SK-N-SH (cell line): Measurements from ENCODE around the gene RPL5.

Experiments
- CHD2 ChIP-seq: fragments of 150-350 bp; IDR thresholded peaks from 2 replicates; pipeline ENCODE4 v1.6.1; 2018; ENCODE audit warnings: low read length; ENCODE audit not compliant: partially characterized antibody
- EZH2phosphoT487 ChIP-seq: fragments of 200-600 bp; sonication (generic); IDR thresholded peaks from 2 replicates; pipeline ENCODE4 v1.6.1; 2017; ENCODE audit warnings: low read depth, mixed run types, mild to moderate bottlenecking, antibody characterized with exemption, moderate library complexity, borderline replicate concordance
- FOXM1 ChIP-seq: IDR thresholded peaks from 2 replicates; pipeline ENCODE4 v1.4.0; 2012; ENCODE audit warnings: low read depth, mild to moderate bottlenecking
- GATA2 ChIP-seq: sonication (generic); formaldehyde crosslinking; IDR thresholded peaks from 2 replicates; pipeline ENCODE4 v1.5.0; 2020; ENCODE audit warnings: mild to moderate bottlenecking, missing genetic modification reagents
- MXI1 ChIP-seq: IDR thresholded peaks from 2 replicates; pipeline ENCODE4 v1.6.1; 2012; ENCODE audit warnings: mild to moderate bottlenecking, low read depth, low read length, improper control_type of control experiment
- POLR2AphosphoS5 ChIP-seq: IDR thresholded peaks from 2 replicates; pipeline ENCODE4 v1.6.1; 2012; ENCODE audit warnings: low read depth, low read length
- SMC3 ChIP-seq: IDR thresholded peaks from 2 replicates; pipeline ENCODE4 v1.6.1; 2012; ENCODE audit warnings: low read depth, low read length, improper control_type of control experiment
- TCF12 ChIP-seq: IDR thresholded peaks from 2 replicates; pipeline ENCODE4 v1.4.0; 2012
- TEAD4 ChIP-seq: IDR thresholded peaks from 2 replicates; pipeline ENCODE4 v1.4.0; 2012; ENCODE audit warnings: mild to moderate bottlenecking, borderline replicate concordance; ENCODE audit not compliant: insufficient read depth
- YY1 ChIP-seq: IDR thresholded peaks from 2 replicates; pipeline ENCODE4 v1.4.0; 2012; ENCODE audit warnings: low read depth, mild to moderate bottlenecking
- TF ChIP-seq, protein P1 (sequence below): fragments of 200-600 bp; sonication (generic); IDR thresholded peaks from 2 replicates; pipeline ENCODE4 v1.6.1; 2017; ENCODE audit warnings: antibody characterized with exemption, mild to moderate bottlenecking, moderate library complexity
- TF ChIP-seq, protein P2 (sequence below): IDR thresholded peaks from 2 replicates; pipeline ENCODE4 v1.4.0; 2012; ENCODE audit warnings: low read depth
- TF ChIP-seq, protein P3 (sequence below): IDR thresholded peaks from 2 replicates; pipeline ENCODE4 v1.6.1; 2012; ENCODE audit warnings: mild to moderate bottlenecking, low read depth, low read length, moderate library complexity
- TF ChIP-seq, protein P4 (sequence below): fragments of 150-350 bp; IDR thresholded peaks from 2 replicates; pipeline ENCODE4 v1.6.1; 2017; ENCODE audit warnings: antibody characterized with exemption, low read length, low read depth, borderline replicate concordance

DNA sequence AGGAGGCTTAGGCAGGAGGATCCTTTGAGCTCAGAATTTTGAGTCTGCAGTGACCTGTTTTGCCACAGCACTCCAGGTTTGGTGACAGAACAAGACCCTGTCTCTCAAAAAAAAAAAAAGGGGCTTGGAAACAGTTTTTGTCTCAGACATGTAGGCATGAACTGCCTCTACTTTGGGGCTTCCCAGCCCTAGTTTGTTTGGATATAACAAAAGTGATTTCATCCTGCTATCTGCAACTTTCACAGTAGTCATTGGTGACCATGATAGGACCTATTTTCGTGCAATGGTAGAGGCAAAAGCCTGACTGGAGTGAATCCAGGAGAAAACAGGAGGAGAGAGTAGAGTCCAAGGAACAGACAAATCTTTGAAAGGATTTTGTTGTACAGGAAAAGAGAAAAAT, 26.6 kb upstream of the RPL5 start:
- TF ChIP-seq SMC3, result no peak
- TF ChIP-seq, protein P1, sequence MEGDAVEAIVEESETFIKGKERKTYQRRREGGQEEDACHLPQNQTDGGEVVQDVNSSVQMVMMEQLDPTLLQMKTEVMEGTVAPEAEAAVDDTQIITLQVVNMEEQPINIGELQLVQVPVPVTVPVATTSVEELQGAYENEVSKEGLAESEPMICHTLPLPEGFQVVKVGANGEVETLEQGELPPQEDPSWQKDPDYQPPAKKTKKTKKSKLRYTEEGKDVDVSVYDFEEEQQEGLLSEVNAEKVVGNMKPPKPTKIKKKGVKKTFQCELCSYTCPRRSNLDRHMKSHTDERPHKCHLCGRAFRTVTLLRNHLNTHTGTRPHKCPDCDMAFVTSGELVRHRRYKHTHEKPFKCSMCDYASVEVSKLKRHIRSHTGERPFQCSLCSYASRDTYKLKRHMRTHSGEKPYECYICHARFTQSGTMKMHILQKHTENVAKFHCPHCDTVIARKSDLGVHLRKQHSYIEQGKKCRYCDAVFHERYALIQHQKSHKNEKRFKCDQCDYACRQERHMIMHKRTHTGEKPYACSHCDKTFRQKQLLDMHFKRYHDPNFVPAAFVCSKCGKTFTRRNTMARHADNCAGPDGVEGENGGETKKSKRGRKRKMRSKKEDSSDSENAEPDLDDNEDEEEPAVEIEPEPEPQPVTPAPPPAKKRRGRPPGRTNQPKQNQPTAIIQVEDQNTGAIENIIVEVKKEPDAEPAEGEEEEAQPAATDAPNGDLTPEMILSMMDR, result no peak
- TF ChIP-seq, protein P2, sequence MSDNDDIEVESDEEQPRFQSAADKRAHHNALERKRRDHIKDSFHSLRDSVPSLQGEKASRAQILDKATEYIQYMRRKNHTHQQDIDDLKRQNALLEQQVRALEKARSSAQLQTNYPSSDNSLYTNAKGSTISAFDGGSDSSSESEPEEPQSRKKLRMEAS, result no peak
- no peak for TF ChIP-seq MXI1
- TF ChIP-seq TCF12, result no peak
- TF ChIP-seq, protein P3, sequence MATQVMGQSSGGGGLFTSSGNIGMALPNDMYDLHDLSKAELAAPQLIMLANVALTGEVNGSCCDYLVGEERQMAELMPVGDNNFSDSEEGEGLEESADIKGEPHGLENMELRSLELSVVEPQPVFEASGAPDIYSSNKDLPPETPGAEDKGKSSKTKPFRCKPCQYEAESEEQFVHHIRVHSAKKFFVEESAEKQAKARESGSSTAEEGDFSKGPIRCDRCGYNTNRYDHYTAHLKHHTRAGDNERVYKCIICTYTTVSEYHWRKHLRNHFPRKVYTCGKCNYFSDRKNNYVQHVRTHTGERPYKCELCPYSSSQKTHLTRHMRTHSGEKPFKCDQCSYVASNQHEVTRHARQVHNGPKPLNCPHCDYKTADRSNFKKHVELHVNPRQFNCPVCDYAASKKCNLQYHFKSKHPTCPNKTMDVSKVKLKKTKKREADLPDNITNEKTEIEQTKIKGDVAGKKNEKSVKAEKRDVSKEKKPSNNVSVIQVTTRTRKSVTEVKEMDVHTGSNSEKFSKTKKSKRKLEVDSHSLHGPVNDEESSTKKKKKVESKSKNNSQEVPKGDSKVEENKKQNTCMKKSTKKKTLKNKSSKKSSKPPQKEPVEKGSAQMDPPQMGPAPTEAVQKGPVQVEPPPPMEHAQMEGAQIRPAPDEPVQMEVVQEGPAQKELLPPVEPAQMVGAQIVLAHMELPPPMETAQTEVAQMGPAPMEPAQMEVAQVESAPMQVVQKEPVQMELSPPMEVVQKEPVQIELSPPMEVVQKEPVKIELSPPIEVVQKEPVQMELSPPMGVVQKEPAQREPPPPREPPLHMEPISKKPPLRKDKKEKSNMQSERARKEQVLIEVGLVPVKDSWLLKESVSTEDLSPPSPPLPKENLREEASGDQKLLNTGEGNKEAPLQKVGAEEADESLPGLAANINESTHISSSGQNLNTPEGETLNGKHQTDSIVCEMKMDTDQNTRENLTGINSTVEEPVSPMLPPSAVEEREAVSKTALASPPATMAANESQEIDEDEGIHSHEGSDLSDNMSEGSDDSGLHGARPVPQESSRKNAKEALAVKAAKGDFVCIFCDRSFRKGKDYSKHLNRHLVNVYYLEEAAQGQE, result no peak
- TF ChIP-seq, protein P4, sequence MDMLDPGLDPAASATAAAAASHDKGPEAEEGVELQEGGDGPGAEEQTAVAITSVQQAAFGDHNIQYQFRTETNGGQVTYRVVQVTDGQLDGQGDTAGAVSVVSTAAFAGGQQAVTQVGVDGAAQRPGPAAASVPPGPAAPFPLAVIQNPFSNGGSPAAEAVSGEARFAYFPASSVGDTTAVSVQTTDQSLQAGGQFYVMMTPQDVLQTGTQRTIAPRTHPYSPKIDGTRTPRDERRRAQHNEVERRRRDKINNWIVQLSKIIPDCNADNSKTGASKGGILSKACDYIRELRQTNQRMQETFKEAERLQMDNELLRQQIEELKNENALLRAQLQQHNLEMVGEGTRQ, result no peak
- TF ChIP-seq TEAD4, result no peak
- no peak for TF ChIP-seq EZH2phosphoT487
- no peak for TF ChIP-seq CHD2
- no peak for TF ChIP-seq FOXM1
- no peak for TF ChIP-seq POLR2AphosphoS5
- no peak for TF ChIP-seq YY1
- TF ChIP-seq GATA2 (CRISPR knock-in tag), result no peak
